A549 (cell line): Measurements from ENCODE around the gene SH3PXD2A.

Experiments
- CEBPB ChIP-seq, 2 experiments: fragments of >200 bp in 1 of 2; sonication (Bioruptor Twin) in 1 of 2; formaldehyde crosslinking in 1 of 2; IDR thresholded peaks; 2 replicates each; pipeline ENCODE4 v1.6.1; 2012 to 2016
- CHD2 ChIP-seq: fragments of 150-350 bp; IDR thresholded peaks from 2 replicates; pipeline ENCODE4 v1.6.1; 2014; ENCODE audit warnings: low read length; ENCODE audit not compliant: partially characterized antibody
- CTCF ChIP-seq: fragments of >200 bp; sonication (Bioruptor Twin); formaldehyde crosslinking; IDR thresholded peaks from 3 replicates; pipeline ENCODE4 v1.5.1; 2016
- HEYL ChIP-seq: fragments of 250-450 bp; sonication (Bioruptor Pico); IDR thresholded peaks from 2 replicates; pipeline ENCODE4 v1.8.0; 2021; ENCODE audit warnings: mild to moderate bottlenecking, moderate library complexity
- MAFK ChIP-seq: fragments of 450-650 bp; IDR thresholded peaks from 2 replicates; pipeline ENCODE4 v1.6.1; 2014; ENCODE audit not compliant: partially characterized antibody
- NFE2L2 ChIP-seq: fragments of 150-350 bp; conservative IDR thresholded peaks from 2 replicates; pipeline ENCODE4 v1.6.1; 2014; ENCODE audit warnings: low read length
- POLR2A ChIP-seq: IDR thresholded peaks from 2 replicates; pipeline ENCODE4 v1.6.1; 2012; ENCODE audit warnings: mild to moderate bottlenecking, low read length
- RAD21 ChIP-seq, 2 experiments: fragments of >200 bp in 1 of 2; sonication (Bioruptor Twin) in 1 of 2; formaldehyde crosslinking in 1 of 2; IDR thresholded peaks in 1 of 2; conservative IDR thresholded peaks in 1 of 2; 2 replicates in 1 of 2; 3 replicates in 1 of 2; pipeline ENCODE4 v1.6.1; 2012 to 2018; ENCODE audit warnings: inconsistent platforms in 1 of 2
- REST ChIP-seq: fragments of 200-600 bp; sonication (generic); IDR thresholded peaks from 2 replicates; pipeline ENCODE4 v1.6.1; 2016; ENCODE audit warnings: antibody characterized with exemption, mild to moderate bottlenecking, moderate library complexity
- RFX5 ChIP-seq: fragments of 450-650 bp; IDR thresholded peaks from 2 replicates; pipeline ENCODE4 v1.7.1; 2014; ENCODE audit warnings: antibody characterized with exemption, mild to moderate bottlenecking, moderate library complexity
- RNF2 ChIP-seq: fragments of 200-600 bp; sonication (generic); IDR thresholded peaks from 2 replicates; pipeline ENCODE4 v1.6.1; 2016; ENCODE audit warnings: low read depth, mild to moderate bottlenecking, antibody characterized with exemption, moderate library complexity, borderline replicate concordance
- ZFP36 ChIP-seq: fragments of 450-650 bp; IDR thresholded peaks from 2 replicates; pipeline ENCODE4 v1.6.1; 2014; ENCODE audit warnings: borderline replicate concordance; ENCODE audit not compliant: partially characterized antibody

GRCh38 chr10:103790580-103790979 lies 64.8 kb downstream of the SH3PXD2A start:
- TF ChIP-seq CTCF (no peak), REST (no peak), POLR2A (no peak), HEYL (CRISPR knock-in tag) (no peak), MAFK (no peak), CEBPB (IDR thresholded peaks at IDR 0.05) (no peak), CHD2 (no peak), RAD21 (conservative IDR thresholded peaks at IDR 0.05 in 1 of 2, IDR thresholded peaks at IDR 0.05 in 1 of 2) (no peak), NFE2L2 (no peak), RNF2 (no peak), RFX5 (no peak), ZFP36 (no peak)
